ENCODE data around the gene TMEM181.

The TMEM181 gene

DNA sequence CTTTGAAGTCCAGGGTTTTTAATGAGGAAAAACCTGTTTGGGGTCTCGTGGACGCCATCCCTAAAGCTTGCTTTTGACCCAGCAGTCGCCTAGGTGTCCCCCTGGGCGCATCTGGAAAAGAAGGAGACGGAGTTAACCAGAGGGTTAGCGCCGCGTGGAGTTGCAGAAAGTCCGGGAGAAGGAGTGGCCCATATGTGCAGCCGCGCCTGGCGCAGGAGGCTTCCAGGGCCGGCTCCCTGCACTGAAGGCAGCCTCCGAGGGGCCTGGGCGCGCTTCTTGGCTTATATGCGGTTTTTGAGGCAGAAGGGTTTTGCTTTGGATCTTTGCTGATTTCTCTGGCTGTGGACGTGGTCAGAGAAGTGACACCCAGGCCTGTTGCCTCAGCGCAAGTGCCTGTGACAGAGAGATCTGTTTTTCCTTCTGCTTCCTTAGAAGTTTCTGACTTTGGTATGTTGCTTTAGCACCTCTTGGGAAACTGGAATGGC is 987 bp downstream of the TMEM181 start:
- H3K4me3 ChIP-seq (ENCODE audit: low read depth in 1 of 5, low read length in 5 of 5): peak overlapping the region; percentile 74 to 93 (median 83)
- H3K36me3 ChIP-seq (ENCODE audit: control insufficient read depth in 5 of 5, insufficient read depth in 5 of 5, low read length in 5 of 5): no peaks in the 10 kb centered on the region
- peak overlapping the region; percentile 38 to 89 (median 78) for H3K9ac ChIP-seq (ENCODE audit: low read length in 5 of 5)
- no peak overlapping the region for H3K27ac ChIP-seq (ENCODE audit: low read depth, low read length)
- no peaks in the 10 kb centered on the region for H3K9me3 ChIP-seq (ENCODE audit: control insufficient read depth in 5 of 5, low read length in 5 of 5)
- H3K4me1 ChIP-seq (ENCODE audit: control insufficient read depth in 5 of 5, insufficient read depth in 5 of 5, low read length in 5 of 5): peaks cover 4 to 34% (median 25%) of the 10 kb centered on the region in 5 donors
- no peaks in the 10 kb centered on the region for H3K27me3 ChIP-seq (ENCODE audit: control insufficient read depth in 5 of 5, insufficient read depth in 4 of 5, low read length in 5 of 5)

DNA sequence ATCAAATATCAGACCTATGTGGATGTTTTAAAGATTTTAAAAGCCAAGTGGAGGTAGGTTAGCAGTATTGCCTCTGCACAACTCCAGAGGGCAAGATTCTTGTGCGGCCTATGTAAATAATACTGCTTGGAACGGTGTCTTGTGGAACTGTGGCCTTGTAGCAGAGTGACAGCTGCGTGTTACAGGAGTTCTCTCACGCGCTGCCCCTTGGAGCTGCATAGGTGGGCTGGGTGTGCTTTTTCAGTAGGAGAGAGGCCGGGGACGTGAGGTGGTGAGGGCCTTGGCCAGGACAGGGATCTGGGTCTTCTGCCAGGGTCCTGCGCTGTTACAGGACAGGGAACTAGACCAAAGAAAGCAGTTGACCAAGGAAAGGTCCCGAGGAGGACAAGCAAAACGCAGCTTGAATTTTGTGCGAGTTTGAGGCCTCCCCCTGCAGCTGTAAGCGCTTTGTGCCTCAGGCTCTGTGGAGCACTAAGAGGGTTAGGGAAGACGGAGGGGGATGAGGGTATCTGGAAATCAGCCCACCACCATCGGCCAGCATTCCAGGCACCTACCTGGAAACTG is 1.5 kb downstream of the TMEM181 start:
- H3K4me3 ChIP-seq (ENCODE audit: low read depth in 1 of 5, low read length in 5 of 5): peak overlapping the region; percentile 66 to 93 (median 83)
- H3K9ac ChIP-seq (ENCODE audit: low read length in 5 of 5): peak overlapping the region in 3 of 5 donors; percentile 78 to 89 (median 79)
- H3K4me1 ChIP-seq (ENCODE audit: control insufficient read depth in 5 of 5, insufficient read depth in 5 of 5, low read length in 5 of 5): peaks cover 4 to 30% (median 25%) of the 10 kb centered on the region in 5 donors
- no peaks in the 10 kb centered on the region for H3K27me3 ChIP-seq (ENCODE audit: control insufficient read depth in 5 of 5, insufficient read depth in 4 of 5, low read length in 5 of 5)
- no peaks in the 10 kb centered on the region for H3K9me3 ChIP-seq (ENCODE audit: control insufficient read depth in 5 of 5, low read length in 5 of 5)
- H3K36me3 ChIP-seq (ENCODE audit: control insufficient read depth in 5 of 5, insufficient read depth in 5 of 5, low read length in 5 of 5): no peaks in the 10 kb centered on the region
- H3K27ac ChIP-seq (ENCODE audit: low read depth, low read length): no peak overlapping the region

GRCh38 chr6:158561938-158562337 is 2.0 kb downstream of the TMEM181 start:
- H3K4me1 ChIP-seq (ENCODE audit: control insufficient read depth in 5 of 5, insufficient read depth in 5 of 5, low read length in 5 of 5): peaks cover 4 to 26% (median 25%) of the 10 kb centered on the region in 5 donors

GRCh38 chr6:158564243-158565121 is 4.6 kb downstream of the TMEM181 start:
- H3K4me1 ChIP-seq (ENCODE audit: control insufficient read depth in 5 of 5, insufficient read depth in 5 of 5, low read length in 5 of 5): peaks cover 4 to 24% (median 20%) of the 10 kb centered on the region in 5 donors
- H3K9me3 ChIP-seq (ENCODE audit: control insufficient read depth in 5 of 5, low read length in 5 of 5): no peaks in the 10 kb centered on the region
- no peak overlapping the region for H3K27ac ChIP-seq (ENCODE audit: low read depth, low read length)
- H3K27me3 ChIP-seq (ENCODE audit: control insufficient read depth in 5 of 5, insufficient read depth in 4 of 5, low read length in 5 of 5): no peaks in the 10 kb centered on the region
- H3K36me3 ChIP-seq (ENCODE audit: control insufficient read depth in 5 of 5, insufficient read depth in 5 of 5, low read length in 5 of 5): no peaks in the 10 kb centered on the region
- H3K4me3 ChIP-seq (ENCODE audit: low read depth in 1 of 5, low read length in 5 of 5): no peak overlapping the region
- H3K9ac ChIP-seq (ENCODE audit: low read length in 5 of 5): no peak overlapping the region

More at GRCh38 chr6:158561938-158562337, 2.0 kb downstream of the TMEM181 start:
- Histone ChIP-seq H3K9ac (ENCODE audit: low read length in 5 of 5) (peak overlapping the region in 1 of 5 donors; percentile 30), H3K27me3 (ENCODE audit: control insufficient read depth in 5 of 5, insufficient read depth in 4 of 5, low read length in 5 of 5) (no peaks in the 10 kb centered on the region), H3K27ac (ENCODE audit: low read depth, low read length) (no peak overlapping the region), H3K9me3 (ENCODE audit: control insufficient read depth in 5 of 5, low read length in 5 of 5) (no peaks in the 10 kb centered on the region), H3K36me3 (ENCODE audit: control insufficient read depth in 5 of 5, insufficient read depth in 5 of 5, low read length in 5 of 5) (no peaks in the 10 kb centered on the region), H3K4me3 (ENCODE audit: low read depth in 1 of 5, low read length in 5 of 5) (peak overlapping the region in 1 of 5 donors; percentile 66)

- no peaks in the 10 kb centered on the region for H3K27me3 ChIP-seq (ENCODE audit: control insufficient read depth in 5 of 5, insufficient read depth in 4 of 5, low read length in 5 of 5)
- no peaks in the 10 kb centered on the region for H3K9me3 ChIP-seq (ENCODE audit: control insufficient read depth in 5 of 5, low read length in 5 of 5)
- no peak overlapping the region for H3K9ac ChIP-seq (ENCODE audit: low read length in 5 of 5)
- no peak overlapping the region for H3K27ac ChIP-seq (ENCODE audit: low read depth, low read length)
- peaks cover 4 to 22% (median 20%) of the 10 kb centered on the region in 5 donors for H3K4me1 ChIP-seq (ENCODE audit: control insufficient read depth in 5 of 5, insufficient read depth in 5 of 5, low read length in 5 of 5)
- no peak overlapping the region for H3K4me3 ChIP-seq (ENCODE audit: low read depth in 1 of 5, low read length in 5 of 5)
- no peaks in the 10 kb centered on the region for H3K36me3 ChIP-seq (ENCODE audit: control insufficient read depth in 5 of 5, insufficient read depth in 5 of 5, low read length in 5 of 5)
Measured at GRCh38 chr6:158565122-158565429, 5.2 kb downstream of the TMEM181 start.

DNA sequence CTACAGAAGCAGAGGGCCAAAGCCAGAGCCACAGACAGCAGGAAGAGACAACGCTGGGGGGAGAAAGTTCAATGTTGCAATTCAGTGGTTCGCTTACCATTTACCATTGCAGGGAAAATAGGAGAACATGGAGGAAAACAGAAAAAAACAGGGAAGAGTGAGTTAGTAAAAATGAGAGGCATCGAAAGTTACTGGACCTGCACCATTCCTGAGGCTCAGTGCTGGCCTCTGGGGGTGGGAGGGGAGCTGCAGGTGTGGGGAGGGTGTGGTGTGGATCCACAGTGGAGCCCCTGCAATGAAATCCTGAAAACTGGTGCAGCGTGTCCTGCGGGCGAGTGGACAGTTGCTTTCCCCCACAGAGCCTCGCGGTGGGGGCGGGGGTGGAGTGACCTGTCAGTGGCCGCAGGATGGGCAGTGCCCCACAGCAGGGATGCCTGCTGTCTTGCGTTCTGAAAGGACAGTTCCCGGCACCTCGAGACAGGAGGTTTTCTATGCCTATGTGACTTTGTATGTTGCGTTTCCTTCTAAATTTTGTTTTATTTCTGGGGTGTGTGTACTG is 5.7 kb downstream of the TMEM181 start:
- H3K4me1 ChIP-seq (ENCODE audit: control insufficient read depth in 5 of 5, insufficient read depth in 5 of 5, low read length in 5 of 5): peaks cover 4 to 22% (median 18%) of the 10 kb centered on the region in 5 donors
- peaks cover 0 to 2% (median 0%) of the 10 kb centered on the region in 5 donors for H3K36me3 ChIP-seq (ENCODE audit: control insufficient read depth in 5 of 5, insufficient read depth in 5 of 5, low read length in 5 of 5)
- no peaks in the 10 kb centered on the region for H3K27me3 ChIP-seq (ENCODE audit: control insufficient read depth in 5 of 5, insufficient read depth in 4 of 5, low read length in 5 of 5)
- no peaks in the 10 kb centered on the region for H3K9me3 ChIP-seq (ENCODE audit: control insufficient read depth in 5 of 5, low read length in 5 of 5)
- H3K27ac ChIP-seq (ENCODE audit: low read depth, low read length): no peak overlapping the region
- H3K4me3 ChIP-seq (ENCODE audit: low read depth in 1 of 5, low read length in 5 of 5): no peak overlapping the region
- no peak overlapping the region for H3K9ac ChIP-seq (ENCODE audit: low read length in 5 of 5)

GRCh38 chr6:158566207-158566818 is 6.4 kb downstream of the TMEM181 start:
- Histone ChIP-seq H3K4me3 (ENCODE audit: low read depth in 1 of 5, low read length in 5 of 5) (no peak overlapping the region), H3K9ac (ENCODE audit: low read length in 5 of 5) (no peak overlapping the region), H3K4me1 (ENCODE audit: control insufficient read depth in 5 of 5, insufficient read depth in 5 of 5, low read length in 5 of 5) (peaks cover under 1 to 15% (median 11%) of the 10 kb centered on the region in 5 donors), H3K9me3 (ENCODE audit: control insufficient read depth in 5 of 5, low read length in 5 of 5) (no peaks in the 10 kb centered on the region), H3K36me3 (ENCODE audit: control insufficient read depth in 5 of 5, insufficient read depth in 5 of 5, low read length in 5 of 5) (peaks cover 0 to 3% (median 0%) of the 10 kb centered on the region in 5 donors), H3K27ac (ENCODE audit: low read depth, low read length) (no peak overlapping the region), H3K27me3 (ENCODE audit: control insufficient read depth in 5 of 5, insufficient read depth in 4 of 5, low read length in 5 of 5) (no peaks in the 10 kb centered on the region)

DNA sequence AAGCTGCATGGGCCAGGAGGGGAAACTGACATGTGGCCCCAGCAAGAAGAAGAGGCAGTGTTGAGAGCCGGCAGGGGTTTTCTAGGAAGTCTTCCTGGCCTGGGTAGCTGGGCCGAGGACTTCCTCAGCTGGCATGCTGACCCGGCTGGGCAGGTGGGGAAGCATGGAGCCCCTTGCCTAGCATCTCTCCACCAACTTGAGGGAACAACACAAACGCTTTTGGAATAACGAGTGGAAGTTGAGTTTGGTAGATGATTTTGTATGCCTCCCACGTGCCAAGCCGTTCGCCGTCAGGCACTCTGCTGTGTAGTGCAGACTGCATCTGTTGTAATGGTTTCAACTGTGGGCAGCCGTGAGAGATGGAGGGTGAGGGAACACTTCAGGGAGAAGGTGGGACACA is 7.3 kb downstream of the TMEM181 start:
- H3K27ac ChIP-seq (ENCODE audit: low read depth, low read length): no peak overlapping the region
- H3K4me3 ChIP-seq (ENCODE audit: low read depth in 1 of 5, low read length in 5 of 5): no peak overlapping the region
- H3K27me3 ChIP-seq (ENCODE audit: control insufficient read depth in 5 of 5, insufficient read depth in 4 of 5, low read length in 5 of 5): no peaks in the 10 kb centered on the region
- no peak overlapping the region for H3K9ac ChIP-seq (ENCODE audit: low read length in 5 of 5)
- H3K36me3 ChIP-seq (ENCODE audit: control insufficient read depth in 5 of 5, insufficient read depth in 5 of 5, low read length in 5 of 5): peaks cover 0 to 3% (median 2%) of the 10 kb centered on the region in 5 donors
- no peaks in the 10 kb centered on the region for H3K9me3 ChIP-seq (ENCODE audit: control insufficient read depth in 5 of 5, low read length in 5 of 5)
- peaks cover 0 to 6% (median 2%) of the 10 kb centered on the region in 5 donors for H3K4me1 ChIP-seq (ENCODE audit: control insufficient read depth in 5 of 5, insufficient read depth in 5 of 5, low read length in 5 of 5)

DNA sequence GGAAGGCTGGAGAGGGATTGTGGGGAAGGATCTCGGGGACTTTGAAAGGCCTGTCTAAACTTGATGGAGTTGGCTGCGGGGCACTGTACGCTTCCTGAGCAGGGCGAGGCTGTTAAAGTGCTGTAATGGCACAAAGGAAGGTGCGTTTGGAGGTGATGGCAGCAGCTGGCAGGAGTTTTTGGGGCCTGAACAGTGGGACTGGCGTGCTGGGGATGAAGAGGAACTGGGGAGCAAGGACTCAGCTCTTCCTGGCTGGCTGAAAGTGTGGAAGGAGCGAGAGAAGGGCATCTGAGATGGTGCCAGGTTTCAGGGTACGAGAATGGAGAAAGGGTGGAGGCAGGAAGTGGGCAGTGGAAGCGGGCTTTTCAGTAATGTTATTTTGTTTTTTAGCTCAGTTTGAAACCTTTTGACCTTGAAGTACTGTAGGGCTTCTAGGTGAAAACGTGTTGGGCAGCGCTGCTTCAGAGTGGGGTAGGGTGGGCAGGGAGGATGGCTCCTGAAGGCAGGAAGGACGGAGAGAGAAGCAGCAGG is 8.0 kb downstream of the TMEM181 start:
- Histone ChIP-seq H3K36me3 (ENCODE audit: control insufficient read depth in 5 of 5, insufficient read depth in 5 of 5, low read length in 5 of 5) (peaks cover 0 to 3% (median 2%) of the 10 kb centered on the region in 5 donors), H3K9ac (ENCODE audit: low read length in 5 of 5) (peak overlapping the region in 1 of 5 donors; percentile 22), H3K4me1 (ENCODE audit: control insufficient read depth in 5 of 5, insufficient read depth in 5 of 5, low read length in 5 of 5) (peaks cover 0 to 4% (median 0%) of the 10 kb centered on the region in 5 donors), H3K4me3 (ENCODE audit: low read depth in 1 of 5, low read length in 5 of 5) (no peak overlapping the region), H3K27ac (ENCODE audit: low read depth, low read length) (no peak overlapping the region), H3K27me3 (ENCODE audit: control insufficient read depth in 5 of 5, insufficient read depth in 4 of 5, low read length in 5 of 5) (no peaks in the 10 kb centered on the region), H3K9me3 (ENCODE audit: control insufficient read depth in 5 of 5, low read length in 5 of 5) (no peaks in the 10 kb centered on the region)
